IPS DF 6.9 (cell line): ENCODE results near the gene TICAM1.

ENCODE experiments used
- DNase-seq: peaks from one replicate; pipeline ENCODE4 v3.0.0-alpha.2; 2013; ENCODE audit warnings: low read depth, low spot score
- H3K27ac ChIP-seq: one replicate; pipeline ENCODE4 v1.5.1; 2013; ENCODE audit warnings: low read length, control low read depth
- H3K27me3 ChIP-seq: 2 replicates; pipeline ENCODE4 v1.6.1; 2013; ENCODE audit warnings: mild to moderate bottlenecking, low read length; ENCODE audit not compliant: control insufficient read depth, insufficient read depth
- H3K36me3 ChIP-seq: 2 replicates; pipeline ENCODE4 v1.6.1; 2013; ENCODE audit warnings: low read length; ENCODE audit not compliant: control insufficient read depth, insufficient read depth
- H3K4me1 ChIP-seq: 2 replicates; pipeline ENCODE4 v1.6.1; 2013; ENCODE audit warnings: low read length; ENCODE audit not compliant: control insufficient read depth, insufficient read depth
- H3K4me3 ChIP-seq: 2 replicates; pipeline ENCODE4 v1.5.1; 2013; ENCODE audit warnings: mild to moderate bottlenecking, low read length
- H3K9me3 ChIP-seq: 2 replicates; pipeline ENCODE4 v1.6.1; 2013; ENCODE audit warnings: low read length, inconsistent platforms; ENCODE audit not compliant: control insufficient read depth, insufficient read depth
- WGBS: extraction: QIAGEN DNeasy Blood & Tissue Kit; methylation state at CpG from one replicate; pipeline ENCODE4 v1.1.7; 2013; ENCODE audit warnings: mixed read lengths, missing lambda C conversion rate; ENCODE audit not compliant: insufficient read length, insufficient coverage; 5-methylcytosine and 5-hydroxymethylcytosine counted together

Gene TICAM1

DNA sequence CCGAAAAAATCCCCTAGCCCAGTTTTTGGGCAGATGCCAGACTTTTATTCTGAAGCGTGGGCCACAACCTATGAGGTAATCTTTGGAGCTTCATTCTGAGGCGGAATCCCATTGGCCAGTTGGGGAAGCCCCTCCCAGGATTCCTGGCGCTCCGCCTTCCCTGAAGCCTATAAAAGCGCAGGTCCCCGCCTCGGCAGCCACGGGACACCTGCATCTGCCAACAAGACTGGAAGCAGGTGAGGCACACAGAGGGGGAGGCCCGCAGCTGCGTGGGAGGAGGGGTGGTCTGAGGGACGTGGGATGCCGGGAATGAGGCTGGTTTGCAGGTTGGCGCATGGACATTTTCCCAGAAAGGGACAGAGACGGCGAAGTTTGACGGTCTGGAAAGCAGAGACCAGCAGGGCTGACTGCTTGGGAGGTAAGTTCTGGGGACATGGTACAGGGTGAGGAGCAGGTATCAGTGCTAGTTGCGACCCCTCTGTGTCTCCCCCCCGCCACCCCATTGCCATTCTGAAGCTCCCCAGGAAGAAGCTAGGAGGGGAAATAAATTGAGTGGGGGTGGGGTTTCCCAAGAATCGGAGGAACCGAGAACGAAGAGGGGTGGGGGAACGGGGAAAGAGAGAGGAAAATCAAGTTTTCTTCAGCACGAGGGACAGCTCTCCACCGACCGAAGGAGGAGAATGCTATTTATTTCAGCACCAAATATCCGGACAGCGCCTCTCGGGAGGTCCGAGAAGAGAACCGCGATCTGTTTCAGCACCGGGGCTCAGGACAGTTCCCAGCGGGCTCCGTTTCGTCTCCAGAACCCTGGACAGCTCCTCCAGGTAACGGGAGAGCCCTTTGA lies 62.4 kb downstream of the TICAM1 start:
- no peak overlapping the region for H3K27ac ChIP-seq
- H3K4me3 ChIP-seq = no peak overlapping the region
- H3K36me3 ChIP-seq = no peaks in the 10 kb centered on the region
- peak; percentile 83 for DNase-seq
- no peaks in the 10 kb centered on the region for H3K9me3 ChIP-seq
- peaks cover 2% of the 10 kb centered on the region for H3K4me1 ChIP-seq
- no CpG with 5 or more reads among the region's 37 CpGs for WGBS
- no peaks in the 10 kb centered on the region; the same call in 1 of the 2 replicates for H3K27me3 ChIP-seq
